ENCODE results near the gene LRRC7.

- no peak for TF ChIP-seq POLR2AphosphoS5 (IDR thresholded peaks at IDR 0.05; ENCODE audit: low read depth, low read length)
- no peak for TF ChIP-seq TAF1 (IDR thresholded peaks at IDR 0.05; ENCODE audit: borderline replicate concordance, low read depth, low read length)
- no peak for TF ChIP-seq POLR2A (IDR thresholded peaks at IDR 0.05; ENCODE audit: low read depth, low read length)
Measured at GRCh38 chr1:69707103-69707502, 139.4 kb downstream of the LRRC7 start.

Measured in GM12892 (cell line).